HEK293 (cell line): Measurements from ENCODE around the gene ASXL3.
A peak's percentile ranks its signal among the peaks of the same experiment; 100 is the strongest.

Experiments used
- CTCF ChIA-PET: fragments of 350-600 bp; formaldehyde crosslinking; extraction: SDS; loops from one replicate; lab custom pipeline; 2021; ENCODE audit warnings: antibody characterized with exemption; lab: Yijun Ruan, JAX
- POLR2A ChIA-PET: fragments of 300-600 bp; formaldehyde crosslinking; extraction: SDS; loops from one replicate; lab custom pipeline; 2020; ENCODE audit warnings: antibody characterized with exemption, inconsistent platforms; lab: Yijun Ruan, JAX
- H3K27ac ChIP-seq: fragments of 200-500 bp; sonication (Bioruptor generic); 2 replicates; pipeline ENCODE4 v1.5.1; 2014; ENCODE audit warnings: low read depth, low read length, control low read depth, inconsistent platforms; ENCODE audit errors: extremely low read depth
- H3K36me3 ChIP-seq, 2 experiments: fragments of 200-500 bp in 1 of 2; sonication (Bioruptor generic) in 1 of 2; 1 replicate in 1 of 2; 2 replicates in 1 of 2; pipeline ENCODE4 v1.5.1; 2014 to 2017; ENCODE audit warnings: inconsistent platforms in 2 of 2, low read length in 2 of 2; ENCODE audit not compliant: control insufficient read depth in 2 of 2, insufficient read depth in 1 of 2
- H3K4me1 ChIP-seq: fragments of 200-500 bp; sonication (Bioruptor generic); 2 replicates; pipeline ENCODE4 v1.5.1; 2014; ENCODE audit warnings: mild to moderate bottlenecking, low read length, inconsistent platforms; ENCODE audit not compliant: control insufficient read depth, insufficient read depth
- H3K4me3 ChIP-seq: 2 replicates; pipeline ENCODE4 v1.5.1; 2011; ENCODE audit warnings: low read depth, mild to moderate bottlenecking, control low read depth, low read length, moderate library complexity
- H3K9me3 ChIP-seq: fragments of 200-500 bp; sonication (Bioruptor generic); 2 replicates; pipeline ENCODE4 v1.5.1; 2014; ENCODE audit warnings: low read depth, low read length, inconsistent platforms; ENCODE audit not compliant: control insufficient read depth, insufficient read depth
- MZF1 ChIP-seq: fragments of 450-650 bp; formaldehyde crosslinking; IDR thresholded peaks from 2 replicates; pipeline ENCODE4 v1.5.1; 2017; ENCODE audit warnings: missing biosample characterization, missing genetic modification characterization, borderline replicate concordance
- OVOL3 ChIP-seq: fragments of 450-650 bp; formaldehyde crosslinking; IDR thresholded peaks from 2 replicates; pipeline ENCODE4 v1.5.1; 2016; ENCODE audit warnings: missing biosample characterization, missing genetic modification characterization
- PBX3 ChIP-seq: sonication (generic); formaldehyde crosslinking; IDR thresholded peaks from 2 replicates; pipeline ENCODE4 v1.8.1; 2022; ENCODE audit warnings: mild to moderate bottlenecking, moderate library complexity, missing genetic modification reagents
- PRDM10 ChIP-seq: fragments of 450-650 bp; formaldehyde crosslinking; IDR thresholded peaks from 2 replicates; pipeline ENCODE4 v1.5.1; 2016; ENCODE audit warnings: missing biosample characterization, missing genetic modification characterization
- SALL2 ChIP-seq: fragments of 450-650 bp; formaldehyde crosslinking; IDR thresholded peaks from 2 replicates; pipeline ENCODE4 v1.5.0; 2017; ENCODE audit warnings: missing biosample characterization, mild to moderate bottlenecking, missing genetic modification characterization, borderline replicate concordance
- SP2 ChIP-seq: fragments of 450-650 bp; formaldehyde crosslinking; IDR thresholded peaks from 2 replicates; pipeline ENCODE4 v1.5.1; 2016; ENCODE audit warnings: missing biosample characterization, missing genetic modification characterization
- TRIM28 ChIP-seq: IDR thresholded peaks from 2 replicates; pipeline ENCODE4 v1.6.1; 2011; ENCODE audit warnings: low read length, control low read depth, borderline replicate concordance
- ZBTB17 ChIP-seq: fragments of 450-650 bp; formaldehyde crosslinking; IDR thresholded peaks from 2 replicates; pipeline ENCODE4 v1.5.1; 2016; ENCODE audit warnings: missing biosample characterization, missing genetic modification characterization
- ZBTB20 ChIP-seq: fragments of 450-650 bp; formaldehyde crosslinking; IDR thresholded peaks from 2 replicates; pipeline ENCODE4 v1.5.1; 2016; ENCODE audit warnings: missing biosample characterization, missing genetic modification characterization
- ZNF133 ChIP-seq: fragments of 450-650 bp; formaldehyde crosslinking; IDR thresholded peaks from 2 replicates; pipeline ENCODE4 v1.5.1; 2016; ENCODE audit warnings: missing biosample characterization, missing genetic modification characterization
- ZNF155 ChIP-seq: fragments of 450-650 bp; formaldehyde crosslinking; IDR thresholded peaks from 2 replicates; pipeline ENCODE4 v1.5.1; 2016; ENCODE audit warnings: missing biosample characterization, missing genetic modification characterization
- ZNF174 ChIP-seq: fragments of 450-650 bp; formaldehyde crosslinking; IDR thresholded peaks from 2 replicates; pipeline ENCODE4 v1.5.0; 2017; ENCODE audit warnings: missing biosample characterization, mild to moderate bottlenecking, missing genetic modification characterization
- ZNF211 ChIP-seq: fragments of 450-650 bp; formaldehyde crosslinking; IDR thresholded peaks from 2 replicates; pipeline ENCODE4 v1.5.1; 2016; ENCODE audit warnings: low read depth, missing biosample characterization, missing genetic modification characterization
- ZNF302 ChIP-seq: fragments of 450-650 bp; formaldehyde crosslinking; IDR thresholded peaks from 2 replicates; pipeline ENCODE4 v1.5.1; 2016; ENCODE audit warnings: missing biosample characterization, missing genetic modification characterization, low read depth
- ZNF311 ChIP-seq: fragments of 450-650 bp; formaldehyde crosslinking; IDR thresholded peaks from 2 replicates; pipeline ENCODE4 v1.5.1; 2017; ENCODE audit warnings: missing biosample characterization, missing genetic modification characterization, borderline replicate concordance
- ZNF341 ChIP-seq: fragments of 450-650 bp; formaldehyde crosslinking; IDR thresholded peaks from 2 replicates; pipeline ENCODE4; 2016; ENCODE audit warnings: low read depth, missing biosample characterization, missing genetic modification characterization
- ZNF404 ChIP-seq: fragments of 450-650 bp; formaldehyde crosslinking; IDR thresholded peaks from 2 replicates; pipeline ENCODE4 v1.5.1; 2017; ENCODE audit warnings: missing biosample characterization, missing genetic modification characterization
- ZNF449 ChIP-seq: fragments of 450-650 bp; formaldehyde crosslinking; IDR thresholded peaks from 2 replicates; pipeline ENCODE4 v1.5.1; 2017; ENCODE audit warnings: missing biosample characterization, mild to moderate bottlenecking, missing genetic modification characterization, moderate library complexity
- ZNF600 ChIP-seq: fragments of 450-650 bp; formaldehyde crosslinking; IDR thresholded peaks from 2 replicates; pipeline ENCODE4 v1.5.1; 2016; ENCODE audit warnings: missing biosample characterization, missing genetic modification characterization
- ZNF701 ChIP-seq: fragments of 450-650 bp; formaldehyde crosslinking; IDR thresholded peaks from 2 replicates; pipeline ENCODE4 v1.5.1; 2016; ENCODE audit warnings: missing biosample characterization, missing genetic modification characterization
- ZNF747 ChIP-seq: fragments of 450-650 bp; formaldehyde crosslinking; IDR thresholded peaks from 2 replicates; pipeline ENCODE4 v1.5.1; 2016; ENCODE audit warnings: missing biosample characterization, missing genetic modification characterization
- ZSCAN16 ChIP-seq: fragments of 450-650 bp; formaldehyde crosslinking; IDR thresholded peaks from 2 replicates; pipeline ENCODE4 v1.5.1; 2016; ENCODE audit warnings: missing biosample characterization, missing genetic modification characterization

ASXL3 gene

GRCh38 chr18:33670029-33670428 is 92.0 kb downstream of the ASXL3 start:
- CTCF ChIA-PET = no interaction called here
- TF ChIP-seq ZNF133 (tag by site-specific recombination) (no peak), ZNF449 (no peak), TRIM28 (peak; percentile 77; the same call in 1 of the 2 replicates), ZNF302 (tag by site-specific recombination) (no peak), ZNF747 (no peak), ZNF341 (tag by site-specific recombination) (no peak), ZNF174 (tag by site-specific recombination) (no peak), ZNF404 (tag by site-specific recombination) (no peak), ZNF311 (tag by site-specific recombination) (no peak), ZNF155 (tag by site-specific recombination) (no peak), SP2 (tag by site-specific recombination) (no peak), PRDM10 (0 out of 2 replicates have a peak, but pooled peaks have one; percentile 7), ZBTB20 (no peak), ZSCAN16 (tag by site-specific recombination) (no peak), ZNF211 (tag by site-specific recombination) (no peak), MZF1 (tag by site-specific recombination) (peak; percentile 48; the same call in 1 of the 2 replicates), SALL2 (tag by site-specific recombination) (no peak), PBX3 (no peak), ZNF600 (tag by site-specific recombination) (no peak), OVOL3 (tag by site-specific recombination) (no peak), ZNF701 (tag by site-specific recombination) (no peak), ZBTB17 (tag by site-specific recombination) (peak; percentile 30; the same call in 1 of the 2 replicates)
- TF ChIP-seq, all 188 proteins: peak for 4

More at GRCh38 chr18:33670029-33670428, 92.0 kb downstream of the ASXL3 start:
- Histone ChIP-seq H3K4me3 (no peak overlapping the region), H3K36me3 (no peaks in the 10 kb centered on the region), H3K4me1 (peaks cover 32% of the 10 kb centered on the region), H3K27ac (no peak overlapping the region; the same call in 1 of the 2 replicates), H3K9me3 (no peaks in the 10 kb centered on the region)
- POLR2A ChIA-PET = no interaction called here
